Spleen (tissue), 7 donors: ENCODE measurements around the gene MIAT.

ENCODE experiments used
- CTCF ChIP-seq, 11 experiments: fragments of 200-600 bp in 7 of 11; fragments of 450-650 bp in 4 of 11; sonication (generic) in 4 of 11; IDR thresholded peaks in 8 of 11; conservative IDR thresholded peaks in 3 of 11; 1 replicate in 7 of 11; 2 replicates in 4 of 11; pipeline versions ENCODE4 v1.4.0 to v1.8.0; 2016 to 2021; ENCODE audit warnings: antibody characterized with exemption in 11 of 11, inconsistent platforms in 4 of 11, mild to moderate bottlenecking in 1 of 11
- POLR2A ChIP-seq, 3 donors: fragments of 450-650 bp; IDR thresholded peaks; one replicate each; pipeline ENCODE4 v1.5.1; 2017; ENCODE audit warnings: antibody characterized with exemption in 3 of 3, mild to moderate bottlenecking in 1 of 3
- POLR2AphosphoS5 ChIP-seq, 3 donors: sonication (generic); formaldehyde crosslinking; IDR thresholded peaks; one replicate each; pipeline ENCODE4 v1.5.1; 2017; ENCODE audit warnings: antibody characterized with exemption in 3 of 3
- donor health status: DM: no; HTN: no; CAD: no; lungs with moderate emphysema.
- donor health status: DM: no; HTN: no; CAD: no.
- donor health status: DM: no; HTN: no; CAD: no.

GRCh38 chr22:26684168-26684567 is 26.8 kb downstream of the MIAT start:
- TF ChIP-seq CTCF (IDR thresholded peaks at IDR 0.05 in 8 of 11, conservative IDR thresholded peaks at IDR 0.05 in 3 of 11) (no peak), POLR2A (IDR thresholded peaks at IDR 0.05) (no peak), POLR2AphosphoS5 (IDR thresholded peaks at IDR 0.05) (no peak)
